Activated gamma-delta T cell (primary cell): ENCODE data around the gene SLC38A1.
"Not testable (repeated sequence)": the region's sequence is repeated elsewhere in the genome, so short reads cannot be mapped to it uniquely, and the experiment has no call there.

ENCODE experiments used
- DNase-seq: peaks from one replicate; lab custom pipeline; 2025; lab: John Stamatoyannopoulos, UW

SLC38A1 gene

DNA sequence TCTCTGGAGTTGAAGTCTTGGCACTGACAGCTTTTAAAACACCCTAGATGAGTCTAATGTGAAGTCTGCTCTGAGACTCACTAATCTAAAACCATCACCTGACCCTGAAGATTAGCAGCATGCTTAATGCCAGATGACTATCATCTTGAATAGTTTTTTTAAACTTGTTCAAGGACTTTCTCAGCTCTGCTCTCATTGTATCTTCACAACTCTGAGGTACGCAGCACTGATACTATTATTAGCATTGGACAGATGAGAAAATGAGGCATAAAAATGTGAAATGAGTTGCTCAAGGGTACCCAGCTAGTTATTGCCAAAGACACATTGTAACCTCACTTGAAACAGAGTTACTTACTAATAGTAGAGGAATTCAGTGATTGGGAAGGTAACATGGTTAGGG is 4.8 kb downstream of the SLC38A1 start:
- DNase-seq = no peak

DNA sequence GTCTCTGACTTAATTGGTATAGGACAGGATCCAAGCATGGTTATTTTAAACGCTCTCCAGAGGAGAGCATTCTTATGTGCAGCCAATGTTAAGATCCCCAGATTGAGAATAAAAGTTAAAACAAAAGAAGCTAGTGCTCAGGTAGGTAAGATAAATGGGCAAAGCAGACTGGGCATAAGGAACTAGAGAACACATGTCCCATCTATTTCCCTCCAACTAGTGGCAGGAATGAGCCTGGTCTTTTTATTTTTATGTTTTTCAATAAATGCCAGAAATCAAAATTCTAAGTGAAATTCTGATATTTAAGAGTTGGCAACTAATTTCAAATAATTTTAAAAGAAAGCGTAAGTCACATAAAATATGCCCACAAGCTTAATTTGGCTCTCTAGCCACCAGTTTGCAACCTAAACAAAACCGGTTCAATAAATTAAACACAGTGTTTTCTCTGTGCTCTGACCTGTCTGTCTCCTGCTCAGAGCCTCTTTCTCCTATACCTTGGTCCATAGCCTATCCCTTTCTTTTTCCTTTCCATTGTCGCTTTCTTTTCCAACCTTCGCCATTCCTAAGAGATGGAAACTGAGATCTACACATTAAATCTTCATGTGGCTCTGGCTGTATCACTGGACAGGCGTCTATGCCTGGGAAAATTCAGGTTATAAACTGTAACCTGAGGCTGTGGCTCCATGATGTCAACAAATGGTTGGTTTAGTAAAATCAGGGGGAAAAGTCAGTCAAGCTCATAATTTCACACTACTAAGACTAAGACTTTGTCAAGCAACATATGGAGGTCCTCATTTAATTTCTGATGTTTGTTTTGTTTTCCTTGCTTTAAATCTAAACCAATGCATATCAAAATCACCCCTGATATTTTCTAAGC is 5.5 kb downstream of the SLC38A1 start:
- no peak for DNase-seq

DNA sequence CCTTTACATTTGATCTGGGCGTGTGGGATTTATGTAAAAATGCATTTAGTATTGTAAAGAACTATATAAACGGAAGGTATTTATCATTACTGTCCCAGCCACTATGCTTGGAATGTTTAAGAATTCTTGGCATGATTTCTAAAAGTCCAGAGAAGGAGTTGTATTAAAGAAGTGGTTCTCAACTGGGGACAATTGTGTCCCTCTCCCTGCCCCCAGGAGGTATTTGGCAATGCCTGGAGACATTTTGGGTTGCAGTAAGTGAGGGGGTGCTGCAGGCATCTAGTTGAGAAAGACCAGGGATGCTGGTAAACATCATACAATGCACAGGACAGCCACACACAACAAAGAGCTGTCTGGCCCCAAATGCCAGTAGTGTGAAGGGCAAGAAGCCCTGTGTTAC is 7.2 kb downstream of the SLC38A1 start:
- DNase-seq = no peak

DNA sequence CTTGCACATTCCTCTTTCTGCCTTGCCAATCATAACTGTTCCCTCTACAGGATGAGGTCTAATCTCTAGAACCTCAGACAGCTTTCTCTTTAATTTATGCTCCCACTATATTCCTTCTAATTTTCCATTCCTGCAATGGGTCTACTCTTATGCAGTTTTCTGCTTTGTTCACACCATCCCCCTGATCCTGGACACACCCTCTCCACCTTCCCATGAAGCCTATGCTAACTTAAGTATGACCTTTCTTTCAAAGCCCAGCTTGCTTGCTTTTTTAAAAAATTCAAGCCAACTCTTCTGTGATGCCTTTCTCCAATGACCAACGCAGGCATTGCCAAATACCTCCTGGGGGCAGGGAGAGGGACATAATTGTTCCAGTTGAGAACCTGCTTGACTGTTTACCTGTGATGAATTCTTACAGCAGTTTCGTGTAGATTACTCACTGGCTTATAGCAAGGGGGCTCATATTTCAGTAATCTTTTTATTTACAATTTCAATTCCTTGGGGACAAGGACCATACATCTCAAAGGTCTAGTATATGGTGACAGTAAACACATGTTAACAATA is 7.8 kb downstream of the SLC38A1 start:
- DNase-seq = no peak

DNA sequence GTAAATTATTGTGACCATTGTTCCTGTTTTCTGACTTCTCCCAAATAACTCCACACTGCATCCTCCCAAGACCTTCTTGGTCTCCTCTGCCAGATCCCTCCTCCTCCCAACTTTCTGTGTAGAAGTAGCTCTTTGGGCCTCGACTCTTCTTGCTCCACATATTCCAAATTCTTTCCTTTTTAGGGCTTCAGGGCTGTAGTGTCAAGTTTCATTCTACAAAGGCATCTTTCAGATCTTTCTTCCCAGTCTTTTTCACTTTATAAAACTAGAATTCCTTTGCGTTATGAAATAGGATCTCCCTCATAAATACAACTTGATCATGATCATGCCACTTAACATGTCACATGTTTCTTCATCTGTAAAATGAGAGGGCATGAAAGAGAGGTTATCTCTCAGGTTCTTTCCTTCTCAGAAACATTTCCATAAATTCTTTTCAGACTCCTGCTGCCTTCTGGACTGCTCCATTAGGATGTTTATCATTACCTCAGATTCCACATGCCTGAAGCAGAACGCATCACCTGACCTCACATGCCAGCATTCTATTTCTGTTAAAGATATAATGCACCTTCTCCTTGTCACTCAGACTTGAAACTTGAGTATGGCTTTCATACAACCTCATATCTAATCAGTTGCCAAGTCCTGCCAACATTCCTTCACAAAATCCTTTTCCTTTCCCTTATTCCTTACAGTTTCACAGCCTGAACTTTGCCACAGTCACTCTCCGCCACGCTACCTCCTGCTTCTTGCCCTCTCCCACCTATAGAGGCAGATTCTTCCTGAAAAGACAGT is 8.5 kb downstream of the SLC38A1 start:
- no peak for DNase-seq

DNA sequence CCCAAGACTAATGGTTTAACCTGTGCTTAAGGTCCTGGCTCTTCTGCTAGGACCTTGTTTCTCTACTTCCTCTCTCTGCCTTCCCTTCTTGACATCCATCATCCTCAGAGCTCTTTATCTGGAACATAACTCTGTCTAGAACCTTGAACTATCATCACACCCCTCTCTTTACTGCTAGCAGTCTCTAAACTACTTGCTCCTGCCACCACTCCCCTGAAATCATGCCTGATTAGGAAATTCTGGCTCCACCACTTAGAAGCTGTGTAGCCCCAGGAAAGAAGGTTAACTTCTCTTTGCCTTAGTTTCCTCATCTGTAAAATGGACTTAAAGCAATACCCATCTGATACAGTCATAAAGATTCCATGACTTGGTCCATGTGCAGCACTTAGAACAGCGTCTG is 9.1 kb downstream of the SLC38A1 start:
- no peak for DNase-seq

DNA sequence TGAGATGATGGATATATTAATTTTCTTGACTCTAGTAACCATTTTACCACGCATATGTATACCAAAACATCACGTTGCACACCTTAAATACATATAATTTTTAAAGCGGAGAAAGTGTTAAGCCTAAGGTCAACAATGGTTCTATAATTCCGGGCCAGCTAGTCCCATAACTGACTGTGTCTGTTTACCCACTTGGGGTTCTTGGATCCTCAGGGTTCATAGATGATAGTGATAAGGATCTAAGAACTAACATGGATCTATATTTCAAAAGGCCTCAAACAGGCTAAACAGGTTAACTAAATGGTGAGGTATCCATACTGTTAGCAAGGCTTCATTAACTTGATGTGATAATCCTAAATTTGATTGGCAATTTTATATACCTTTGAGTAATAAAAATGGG is 9.8 kb downstream of the SLC38A1 start:
- no peak for DNase-seq

DNA sequence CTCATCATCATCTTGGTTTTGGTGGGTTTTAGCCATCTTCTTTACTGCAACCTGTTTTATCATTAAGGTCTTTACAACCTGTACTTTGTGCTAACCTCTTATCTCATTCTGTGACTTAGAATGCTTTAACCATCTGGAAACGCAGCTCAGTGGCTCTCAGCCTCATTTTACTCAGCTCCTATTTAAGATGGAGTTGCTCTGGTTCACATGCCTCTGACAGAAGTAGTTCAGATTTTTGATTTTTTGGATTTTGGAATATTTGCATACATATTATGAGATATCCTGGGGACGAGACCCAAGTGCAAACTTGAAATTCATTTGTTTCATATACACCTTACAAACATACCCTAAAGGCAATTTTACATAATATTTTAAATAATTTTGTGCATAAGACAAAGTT is 10.7 kb downstream of the SLC38A1 start:
- no peak for DNase-seq

DNA sequence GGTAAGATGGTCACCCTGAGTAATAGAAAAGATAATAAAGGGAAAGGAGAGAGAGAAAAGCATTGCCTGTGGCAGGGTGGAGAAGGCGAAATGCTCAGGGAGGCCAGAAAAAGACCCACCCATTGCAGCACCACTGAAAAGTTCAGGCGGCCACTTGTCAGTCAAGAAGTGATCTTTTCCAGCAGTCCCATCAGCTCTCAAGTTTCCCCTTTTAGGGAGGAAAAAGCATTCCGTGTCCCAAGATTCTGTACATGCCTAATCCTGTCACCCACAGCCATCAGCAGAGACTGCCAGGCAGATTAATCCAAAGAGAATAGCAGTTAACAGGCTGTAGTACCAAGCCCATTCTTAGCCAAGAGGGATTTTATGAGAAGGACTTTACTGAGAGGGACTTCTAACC is 11.9 kb downstream of the SLC38A1 start:
- no peak for DNase-seq

DNA sequence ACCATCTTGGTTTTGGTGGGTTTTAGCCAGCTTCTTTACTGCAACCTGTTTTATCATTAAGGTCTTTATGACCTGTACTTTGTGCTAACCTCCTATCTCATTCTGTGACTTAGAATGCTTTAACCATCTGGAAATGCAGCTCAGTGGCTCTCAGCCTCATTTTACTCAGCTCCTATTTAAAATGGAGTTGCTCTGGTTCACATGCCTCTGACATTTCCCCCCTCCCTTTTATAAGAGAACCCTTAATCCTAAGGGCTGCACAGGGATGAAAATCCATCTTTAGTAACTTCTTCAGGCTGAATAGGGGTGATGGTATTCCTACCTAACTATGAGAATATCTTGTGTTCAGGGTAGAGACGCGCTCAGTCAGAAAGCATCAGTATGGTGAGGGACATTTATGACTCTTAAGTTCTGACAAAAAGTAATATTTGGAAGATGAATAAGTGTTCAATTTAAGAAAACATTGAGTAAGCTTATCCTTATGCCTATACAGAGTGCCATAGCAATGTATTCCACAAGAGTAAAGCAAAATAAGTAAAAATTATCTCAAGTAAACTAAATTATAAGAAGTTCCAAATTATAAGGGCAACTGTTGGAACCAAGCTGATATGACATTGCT is 15.2 kb downstream of the SLC38A1 start:
- no peak for DNase-seq

DNA sequence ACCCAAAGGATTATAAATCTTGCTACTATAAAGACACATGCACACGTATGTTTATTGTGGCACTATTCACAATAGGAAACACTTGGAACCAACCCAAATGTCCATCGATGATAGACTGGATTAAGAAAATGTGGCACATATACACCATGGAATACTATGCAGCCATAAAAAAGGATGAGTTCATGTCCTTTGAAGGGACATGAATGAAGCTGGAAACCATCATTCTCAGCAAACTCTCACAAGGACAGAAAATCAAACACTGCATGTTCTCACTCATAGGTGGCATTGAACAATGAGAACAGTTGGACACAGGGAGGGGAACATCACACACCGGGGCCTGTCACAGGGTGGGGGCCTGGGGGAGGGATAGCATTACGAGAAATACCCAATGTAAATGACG is 16.8 kb downstream of the SLC38A1 start:
- not testable (repeated sequence) for DNase-seq

DNA sequence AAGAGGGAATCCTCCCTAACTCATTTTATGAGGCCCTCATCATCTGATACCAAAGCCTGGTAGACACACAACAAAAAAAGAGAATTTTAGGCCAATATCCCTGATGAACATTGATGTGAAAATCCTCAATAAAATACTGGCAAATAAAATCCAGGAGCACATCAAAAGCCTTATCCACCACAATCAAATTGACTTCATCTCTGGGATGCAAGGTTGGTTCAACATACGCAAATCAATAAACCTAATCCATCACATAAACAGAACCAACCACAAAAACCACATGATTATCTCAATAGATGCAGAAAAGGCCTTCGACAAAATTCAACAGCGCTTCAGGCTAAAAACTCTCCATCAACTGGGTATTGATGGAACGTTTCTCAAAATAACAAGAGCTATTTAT is 18.9 kb downstream of the SLC38A1 start:
- DNase-seq = not testable (repeated sequence)

DNA sequence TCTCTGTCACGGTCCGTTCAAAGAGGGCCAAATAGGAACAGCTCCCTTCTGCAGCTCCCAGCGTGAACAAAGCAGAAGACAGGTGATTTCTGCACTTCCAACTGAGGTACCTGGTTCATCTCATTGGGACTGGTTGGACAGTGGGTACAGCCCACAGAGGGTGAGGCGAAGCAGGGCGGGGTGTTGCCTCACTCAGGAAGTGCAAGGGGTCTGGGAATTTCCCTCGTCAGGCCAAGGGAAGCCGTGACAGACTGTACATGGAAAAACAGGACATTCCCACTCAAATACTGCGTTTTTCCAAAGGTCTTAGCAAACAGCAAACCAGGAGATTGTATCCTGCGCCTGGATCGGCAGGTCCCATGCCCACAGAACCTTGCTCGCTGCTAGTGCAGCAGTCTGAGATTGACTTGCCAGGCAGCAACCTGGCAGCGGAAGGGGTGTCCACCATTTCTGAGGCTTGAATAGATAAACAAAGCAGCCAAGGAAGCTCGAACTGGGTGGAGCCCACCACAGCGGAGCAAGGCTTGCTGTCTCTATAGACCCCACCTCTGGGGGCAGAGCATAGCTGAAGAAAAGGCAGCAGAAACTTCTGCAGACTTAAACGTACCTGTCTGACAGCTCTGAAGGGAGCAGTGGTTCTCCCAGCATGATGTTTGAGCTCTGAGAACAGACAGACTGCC is 22.7 kb downstream of the SLC38A1 start:
- no peak for DNase-seq

DNA sequence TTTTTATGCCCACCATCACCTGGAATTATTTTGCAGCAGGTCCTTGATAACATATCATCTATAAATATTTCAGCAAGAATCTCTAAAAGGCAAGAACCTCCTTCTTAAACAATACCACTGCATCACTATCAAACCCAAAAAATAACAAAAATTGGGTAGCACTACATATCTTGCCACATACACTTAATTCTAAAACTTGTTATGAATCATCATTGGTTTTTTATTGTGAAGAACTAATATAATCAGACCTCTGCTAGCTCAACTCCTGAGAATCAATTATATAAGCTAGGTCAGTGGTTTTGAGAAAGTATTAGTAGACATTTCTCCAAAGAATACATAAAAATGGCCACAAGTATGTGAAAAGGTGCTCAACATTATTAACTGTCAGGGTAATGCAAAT is 23.8 kb downstream of the SLC38A1 start:
- DNase-seq = no peak

DNA sequence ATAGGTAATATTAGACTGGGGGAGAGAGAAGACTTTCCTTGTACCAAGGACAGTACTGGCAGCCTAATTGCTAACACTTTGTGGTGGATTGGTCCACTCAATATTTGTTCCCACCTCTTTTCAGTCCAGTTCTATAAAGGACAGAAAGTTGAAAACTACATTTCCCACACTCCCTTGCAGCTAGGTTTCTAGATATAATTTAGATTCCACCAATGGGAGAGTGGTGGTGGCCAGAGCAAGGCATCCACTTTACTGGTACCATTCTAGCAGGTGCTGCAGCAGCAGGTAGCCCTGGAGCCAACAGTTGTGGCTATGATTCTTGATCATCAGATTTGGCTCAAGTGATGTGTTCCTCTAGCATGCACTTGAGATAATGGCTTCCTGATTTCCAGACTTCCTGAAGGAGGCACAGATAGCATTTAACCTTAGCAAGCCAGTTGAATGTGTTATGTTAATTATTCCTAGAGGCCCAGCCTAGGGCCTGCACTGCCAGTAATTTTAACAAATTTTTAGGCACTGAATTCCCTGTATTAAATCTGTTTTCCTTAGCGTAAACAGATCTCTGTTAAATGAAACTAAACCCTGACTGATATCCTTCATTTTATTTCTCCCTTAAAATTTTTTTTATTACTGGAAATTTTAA is 24.4 kb downstream of the SLC38A1 start:
- DNase-seq = no peak

DNA sequence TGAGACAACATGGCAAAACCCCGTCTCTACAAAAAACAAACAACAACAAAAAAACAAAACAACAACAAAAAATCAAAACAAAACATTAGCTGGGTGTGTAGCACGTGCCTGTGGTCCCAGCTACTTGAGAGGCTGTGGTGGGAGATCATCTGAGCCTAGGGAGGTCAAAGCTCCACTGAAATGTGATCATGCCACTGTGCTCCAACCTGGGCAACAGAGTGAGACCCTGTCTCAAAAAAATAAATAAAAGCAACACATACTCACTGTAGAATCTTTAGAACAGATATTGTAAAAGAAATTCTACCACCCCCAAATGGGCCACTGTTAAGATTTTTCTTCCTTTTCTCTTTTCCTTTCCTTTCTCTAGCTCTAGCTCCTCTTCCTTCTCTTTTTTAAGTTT is 26.3 kb downstream of the SLC38A1 start:
- DNase-seq = no peak

DNA sequence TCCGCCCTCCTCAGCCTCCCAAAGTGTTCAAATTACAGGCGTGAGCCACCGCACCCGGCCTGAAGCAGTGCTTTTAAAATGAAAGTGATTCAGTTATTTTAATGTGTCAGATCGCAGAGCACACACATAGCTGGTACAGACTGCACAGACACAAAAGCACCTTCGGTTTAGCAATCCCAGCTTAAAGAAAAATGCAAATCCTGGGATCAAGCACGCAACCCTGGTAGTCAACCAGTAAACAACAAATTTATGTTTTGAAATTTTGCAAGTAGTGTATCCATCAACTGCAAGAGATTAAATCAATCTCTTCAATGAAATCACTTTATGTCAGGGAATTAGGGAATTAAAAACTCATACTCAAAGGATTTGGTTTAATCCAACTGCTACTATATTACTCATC is 28.4 kb downstream of the SLC38A1 start:
- no peak for DNase-seq

DNA sequence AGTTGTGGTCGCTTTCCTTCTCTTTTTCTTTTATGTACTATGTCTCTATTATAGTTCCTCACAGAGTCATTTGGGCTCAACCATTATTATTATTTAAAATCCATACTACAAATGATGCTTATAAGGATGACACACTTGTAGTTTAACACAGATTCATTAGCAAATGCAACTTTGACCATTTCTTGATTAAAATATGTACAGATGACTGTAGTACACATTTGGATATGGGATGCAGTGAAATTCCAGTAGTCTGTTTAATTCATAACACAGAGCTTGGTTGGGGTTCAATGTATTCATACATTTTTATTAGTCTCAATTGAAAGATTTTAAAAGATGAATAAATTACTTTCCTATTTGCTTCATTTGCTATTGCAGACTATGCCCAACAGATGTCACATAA is 30.0 kb downstream of the SLC38A1 start:
- no peak for DNase-seq

DNA sequence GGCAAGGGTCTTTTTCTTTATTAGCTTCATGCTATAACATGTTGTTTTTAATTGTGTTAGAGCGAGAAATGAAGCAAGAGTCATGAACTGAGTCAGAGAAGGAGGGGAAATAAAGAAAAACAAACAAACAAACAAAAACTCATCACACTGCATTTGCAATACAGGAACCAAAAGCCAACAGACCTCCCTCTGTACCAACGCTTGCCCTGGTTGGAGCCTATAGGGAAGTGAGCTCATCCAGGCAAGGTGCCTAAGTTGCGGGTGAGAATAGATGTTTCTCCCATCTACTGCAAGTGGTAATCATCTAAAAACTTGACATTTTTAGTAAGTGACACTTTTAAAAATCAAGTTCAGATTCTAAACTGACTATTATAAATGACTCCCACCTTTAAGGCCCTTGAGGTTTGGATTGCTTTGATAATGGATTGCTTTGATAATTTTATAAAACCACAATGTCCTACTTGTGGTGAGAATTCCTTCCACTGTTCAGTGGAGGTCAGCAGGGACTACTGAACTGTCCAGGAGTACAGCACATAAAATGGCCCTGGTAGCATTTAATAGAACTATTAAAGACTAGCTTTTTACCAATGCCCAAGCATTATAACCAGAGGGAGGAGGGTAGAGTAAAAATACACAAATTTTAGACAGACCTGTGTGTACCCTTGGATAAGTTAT is 31.3 kb downstream of the SLC38A1 start:
- no peak for DNase-seq

DNA sequence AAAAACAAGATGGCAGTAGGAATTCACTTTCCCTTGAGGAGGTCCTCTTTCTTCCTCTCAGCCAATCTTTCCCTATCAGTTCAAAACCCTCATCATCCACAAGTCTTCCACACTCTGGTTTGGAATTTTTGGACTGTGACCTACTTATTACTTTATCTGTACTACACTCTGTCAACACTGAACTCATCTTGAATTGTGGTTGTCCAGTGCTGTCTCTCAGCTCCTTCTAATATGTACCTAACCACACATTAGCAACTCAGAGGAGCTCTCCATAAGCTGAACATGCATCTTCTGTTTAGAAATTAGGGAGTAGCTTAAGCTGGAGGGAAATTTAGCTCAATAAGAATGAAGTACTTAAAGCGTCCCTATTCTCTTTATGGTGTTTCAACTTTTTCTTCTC is 34.8 kb downstream of the SLC38A1 start:
- DNase-seq = no peak

DNA sequence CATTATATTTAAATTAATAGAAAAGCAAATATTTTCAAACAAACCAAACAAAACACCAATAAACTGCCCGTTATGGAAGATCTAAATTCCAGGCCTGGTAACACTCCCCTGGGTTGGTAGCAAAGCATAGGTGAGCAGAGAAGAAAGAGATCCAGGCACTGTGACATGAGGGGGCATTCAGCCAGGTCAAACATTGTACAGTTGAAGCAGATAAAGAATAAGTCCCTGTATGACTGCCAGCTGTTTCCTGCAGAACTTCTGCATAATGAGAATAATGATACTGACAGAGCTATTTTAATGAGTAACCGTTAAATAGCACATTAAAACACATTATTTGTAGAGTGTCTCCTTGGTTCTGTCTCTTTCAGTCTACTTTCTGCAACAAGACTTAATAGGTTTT is 35.4 kb downstream of the SLC38A1 start:
- DNase-seq = no peak
